Loucy (cell line): ENCODE measurements around the gene CDC42EP5.
A peak's percentile ranks its signal among the peaks of the same experiment; 100 is the strongest.
"Not testable (repeated sequence)": the region's sequence is repeated elsewhere in the genome, so short reads cannot be mapped to it uniquely, and the experiment has no call there.

Experiments
- H2AFZ ChIP-seq: fragments of 200-600 bp; sonication (generic); 2 replicates; pipeline ENCODE4 v1.6.0; 2016; ENCODE audit warnings: antibody characterized with exemption, mild to moderate bottlenecking, low read length, moderate library complexity
- H3F3A ChIP-seq: fragments of 200-600 bp; 2 replicates; pipeline ENCODE4 v1.6.0; 2016; ENCODE audit warnings: antibody characterized with exemption, low read depth, mild to moderate bottlenecking
- H3K27me3 ChIP-seq: fragments of 200-600 bp; sonication (generic); 2 replicates; pipeline ENCODE4 v1.6.1; 2014; ENCODE audit warnings: low read length, mild to moderate bottlenecking; ENCODE audit not compliant: insufficient read depth, poor library complexity, severe bottlenecking
- H3K36me3 ChIP-seq: fragments of 200-600 bp; sonication (generic); 2 replicates; pipeline ENCODE4 v1.6.1; 2016; ENCODE audit warnings: low read length; ENCODE audit not compliant: insufficient read depth
- H3K4me1 ChIP-seq: fragments of 200-600 bp; sonication (generic); 2 replicates; pipeline ENCODE4 v1.5.1; 2014; ENCODE audit warnings: low read length, mild to moderate bottlenecking; ENCODE audit not compliant: insufficient read depth, poor library complexity, severe bottlenecking
- H3K4me2 ChIP-seq: fragments of 200-600 bp; sonication (generic); 2 replicates; pipeline ENCODE4 v1.6.0; 2014; ENCODE audit warnings: antibody characterized with exemption, low read length, low read depth, mild to moderate bottlenecking; ENCODE audit not compliant: poor library complexity, severe bottlenecking
- H3K4me3 ChIP-seq: fragments of 200-600 bp; sonication (generic); 2 replicates; pipeline ENCODE4 v1.5.1; 2014; ENCODE audit warnings: low read length, mild to moderate bottlenecking, mixed read lengths; ENCODE audit not compliant: poor library complexity, severe bottlenecking
- H3K79me2 ChIP-seq: fragments of 200-600 bp; sonication (generic); 2 replicates; pipeline ENCODE4 v1.6.1; 2014; ENCODE audit warnings: low read length; ENCODE audit not compliant: insufficient read depth
- H3K9ac ChIP-seq: fragments of 200-600 bp; sonication (generic); 2 replicates; pipeline ENCODE4 v1.6.0; 2014; ENCODE audit warnings: mild to moderate bottlenecking, low read depth, low read length, moderate library complexity; ENCODE audit not compliant: poor library complexity, severe bottlenecking
- H3K9me2 ChIP-seq: fragments of 200-600 bp; sonication (generic); replicated peaks from 2 replicates; pipeline ENCODE4 v1.6.1; 2016; ENCODE audit warnings: low read depth, low read length, mixed read lengths
- H3K9me3 ChIP-seq: fragments of 200-600 bp; sonication (generic); 2 replicates; pipeline ENCODE4 v1.6.1; 2014; ENCODE audit warnings: mild to moderate bottlenecking, antibody characterized with exemption, low read length, low read depth; ENCODE audit not compliant: insufficient read depth
- H4K20me1 ChIP-seq: fragments of 200-600 bp; sonication (generic); 2 replicates; pipeline ENCODE4 v1.6.0; 2014; ENCODE audit warnings: antibody characterized with exemption, low read length, mild to moderate bottlenecking; ENCODE audit not compliant: insufficient read depth, poor library complexity, severe bottlenecking
- CTCF ChIP-seq: fragments of 200-600 bp; sonication (generic); conservative IDR thresholded peaks from 2 replicates; pipeline ENCODE4 v1.5.1; 2014; ENCODE audit warnings: mild to moderate bottlenecking, antibody characterized with exemption, low read length
- EZH2phosphoT487 ChIP-seq: fragments of 200-600 bp; IDR thresholded peaks from 2 replicates; pipeline ENCODE4 v1.6.1; 2018; ENCODE audit warnings: antibody characterized with exemption, mild to moderate bottlenecking, moderate library complexity, borderline replicate concordance

CDC42EP5 gene

DNA sequence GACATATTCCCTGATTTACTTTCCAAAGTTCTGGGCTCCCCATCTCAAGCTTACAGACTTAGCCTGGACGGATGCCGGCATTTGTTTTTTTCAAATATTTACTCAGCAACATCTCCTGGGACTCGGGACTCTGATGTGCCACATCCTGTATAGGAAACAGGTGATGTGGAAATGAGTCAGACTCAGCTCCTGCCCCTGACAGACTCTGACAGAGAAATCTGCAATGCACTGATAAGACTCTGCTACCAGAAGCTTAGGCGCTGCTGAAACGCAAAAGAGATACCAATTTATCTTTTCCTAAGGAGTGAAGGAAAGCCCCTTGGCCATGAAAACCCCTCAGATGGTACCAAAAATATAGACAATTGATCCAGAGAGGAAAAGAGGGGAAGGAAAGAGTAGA, 45.7 kb upstream of the CDC42EP5 start:
- peak overlapping the region; percentile 74 for H3K4me2 ChIP-seq
- H3K4me1 ChIP-seq, result peaks cover 61% of the 10 kb centered on the region
- TF ChIP-seq EZH2phosphoT487 (no peak), CTCF (no peak)
- H3K79me2 ChIP-seq, result no peaks in the 10 kb centered on the region
- no peaks in the 10 kb centered on the region for H4K20me1 ChIP-seq
- no peaks in the 10 kb centered on the region for H3K27me3 ChIP-seq
- peaks cover 7% of the 10 kb centered on the region; the same call in 1 of the 2 replicates for H3F3A ChIP-seq
- H3K4me3 ChIP-seq, result peak overlapping the region; percentile 52
- H3K36me3 ChIP-seq, result no peaks in the 10 kb centered on the region
- no peak overlapping the region for H2AFZ ChIP-seq
- H3K9ac ChIP-seq, result peak overlapping the region; percentile 18
- no peaks in the 10 kb centered on the region for H3K9me2 ChIP-seq
- H3K9me3 ChIP-seq, result no peaks in the 10 kb centered on the region

DNA sequence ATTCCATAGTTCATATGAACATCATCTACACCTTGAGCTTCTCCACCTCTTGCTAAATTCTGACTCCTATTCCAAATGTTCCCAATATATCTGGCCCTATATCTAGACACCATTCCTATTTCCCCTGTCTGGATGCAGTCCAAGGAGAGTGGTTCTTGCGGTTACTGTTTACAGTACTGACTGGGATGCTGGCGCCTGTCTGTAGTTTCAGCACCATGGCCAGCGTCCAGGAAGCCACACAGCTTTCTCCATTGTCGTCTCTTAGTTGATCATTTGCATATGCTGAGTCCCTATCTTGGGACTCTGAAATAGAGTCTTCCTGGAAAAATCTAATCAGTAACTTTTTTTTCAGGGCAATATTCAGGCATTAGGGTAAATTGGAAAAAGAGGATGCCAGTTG, 44.4 kb upstream of the CDC42EP5 start:
- Histone ChIP-seq H3K9me2 (no peaks in the 10 kb centered on the region), H3K36me3 (no peaks in the 10 kb centered on the region), H3K9ac (no peak overlapping the region), H3K4me3 (no peak overlapping the region), H2AFZ (no peak overlapping the region), H3K4me1 (peaks cover 48% of the 10 kb centered on the region), H3K27me3 (no peaks in the 10 kb centered on the region), H3K79me2 (no peaks in the 10 kb centered on the region), H3K9me3 (no peaks in the 10 kb centered on the region), H3K4me2 (no peak overlapping the region), H3F3A (peaks cover 7% of the 10 kb centered on the region; the same call in 1 of the 2 replicates), H4K20me1 (no peaks in the 10 kb centered on the region)
- TF ChIP-seq CTCF (no peak), EZH2phosphoT487 (no peak)

GRCh38 chr19:54515156-54515555, 42.1 kb upstream of the CDC42EP5 start:
- no peak overlapping the region for H3K9ac ChIP-seq
- no peak overlapping the region for H3K4me3 ChIP-seq
- H3K9me3 ChIP-seq, result no peaks in the 10 kb centered on the region
- no peak overlapping the region for H2AFZ ChIP-seq
- H3K9me2 ChIP-seq, result no peaks in the 10 kb centered on the region
- H3K4me2 ChIP-seq, result no peak overlapping the region
- H4K20me1 ChIP-seq, result no peaks in the 10 kb centered on the region
- H3F3A ChIP-seq, result peaks cover 7% of the 10 kb centered on the region; the same call in 1 of the 2 replicates
- peaks cover 25% of the 10 kb centered on the region for H3K4me1 ChIP-seq
- H3K79me2 ChIP-seq, result no peaks in the 10 kb centered on the region
- no peaks in the 10 kb centered on the region for H3K27me3 ChIP-seq
- H3K36me3 ChIP-seq, result no peaks in the 10 kb centered on the region
- no peak for TF ChIP-seq EZH2phosphoT487
- TF ChIP-seq CTCF, result no peak

GRCh38 chr19:54509200-54509940, 36.3 kb upstream of the CDC42EP5 start:
- not testable (repeated sequence) for H3K9ac ChIP-seq, H3K4me1 ChIP-seq, H3K9me3 ChIP-seq, H3K4me2 ChIP-seq, H3K79me2 ChIP-seq, H2AFZ ChIP-seq, H3K4me3 ChIP-seq, H3F3A ChIP-seq, H3K36me3 ChIP-seq, H3K9me2 ChIP-seq, H4K20me1 ChIP-seq, H3K27me3 ChIP-seq

DNA sequence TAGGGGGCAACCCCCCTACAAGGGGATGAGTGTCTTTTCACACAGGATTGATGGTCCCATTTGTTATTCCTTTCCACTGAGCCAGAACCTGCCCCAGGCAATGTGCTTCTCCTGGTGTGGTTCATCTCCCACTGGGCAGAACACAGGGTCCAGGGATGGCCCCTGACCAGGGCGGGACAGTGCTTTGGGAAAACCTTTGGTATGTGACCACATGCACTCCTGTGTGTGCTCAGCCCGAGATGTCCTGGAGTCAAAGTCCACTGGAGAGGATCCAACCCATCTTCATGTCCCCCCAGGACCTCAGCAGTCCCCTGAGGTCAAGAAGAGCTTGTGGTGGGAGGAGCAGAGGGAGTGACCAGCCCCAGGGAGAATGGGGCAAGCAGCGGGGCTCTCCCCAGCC, 35.4 kb upstream of the CDC42EP5 start:
- H3K4me3 ChIP-seq, H3F3A ChIP-seq, H3K9me3 ChIP-seq, H4K20me1 ChIP-seq, H3K9me2 ChIP-seq, H3K4me1 ChIP-seq, H3K9ac ChIP-seq, H3K36me3 ChIP-seq, H3K79me2 ChIP-seq, H2AFZ ChIP-seq, H3K27me3 ChIP-seq: not testable (repeated sequence)
- peak overlapping the region; percentile 27 for H3K4me2 ChIP-seq
